GM21737 (cell line): ENCODE data around the gene SLC25A47.
A peak's percentile ranks its signal among the peaks of the same experiment; 100 is the strongest.

Experiments used
- ATAC-seq: cut with Tn5 transposase; IDR thresholded peaks from one replicate; pipeline ENCODE4 v1.9.1; 2021; ENCODE audit warnings: mild to moderate bottlenecking, moderate library complexity; ENCODE audit not compliant: unreplicated experiment

The SLC25A47 gene

GRCh38 chr14:100322138-100322957 lies 791 bp upstream of the SLC25A47 start:
- ATAC-seq = no peak

- no peak for ATAC-seq
Measured at GRCh38 chr14:100323942-100324307, 786 bp downstream of the SLC25A47 start.

GRCh38 chr14:100325231-100325632 lies 2.1 kb downstream of the SLC25A47 start:
- no peak for ATAC-seq

GRCh38 chr14:100325958-100326357 lies 2.8 kb downstream of the SLC25A47 start:
- no peak for ATAC-seq

- ATAC-seq = no peak
Measured at GRCh38 chr14:100327128-100327527, 4.0 kb downstream of the SLC25A47 start.

GRCh38 chr14:100328495-100329163 lies 5.5 kb downstream of the SLC25A47 start:
- no peak for ATAC-seq

GRCh38 chr14:100329233-100330006 lies 6.3 kb downstream of the SLC25A47 start:
- ATAC-seq = no peak

- ATAC-seq = no peak
Measured at GRCh38 chr14:100330007-100330344, 6.8 kb downstream of the SLC25A47 start.

- ATAC-seq = no peak
Measured at GRCh38 chr14:100330388-100330931, 7.3 kb downstream of the SLC25A47 start.

- no peak for ATAC-seq
Measured at GRCh38 chr14:100332071-100332639, 9.0 kb downstream of the SLC25A47 start.

- ATAC-seq = peak; percentile 47
Measured at GRCh38 chr14:100332797-100333196, 9.7 kb downstream of the SLC25A47 start.

- ATAC-seq = no peak
Measured at GRCh38 chr14:100333311-100333710, 10.2 kb downstream of the SLC25A47 start.

GRCh38 chr14:100333827-100334226 lies 10.7 kb downstream of the SLC25A47 start:
- ATAC-seq = no peak

GRCh38 chr14:100334904-100335303 lies 11.8 kb downstream of the SLC25A47 start:
- no peak for ATAC-seq

GRCh38 chr14:100336618-100337530 lies 13.7 kb downstream of the SLC25A47 start:
- no peak for ATAC-seq

GRCh38 chr14:100339766-100340422 lies 16.8 kb downstream of the SLC25A47 start:
- ATAC-seq = no peak

- ATAC-seq = no peak
Measured at GRCh38 chr14:100340423-100340813, 17.3 kb downstream of the SLC25A47 start.

- no peak for ATAC-seq
Measured at GRCh38 chr14:100341301-100342031, 18.3 kb downstream of the SLC25A47 start.

- no peak for ATAC-seq
Measured at GRCh38 chr14:100342195-100342594, 19.1 kb downstream of the SLC25A47 start.
